Measurements from ENCODE around the gene RETREG2.

The RETREG2 gene

GRCh38 chr2:219177552-219178376 lies at the start of gene RETREG2:
Gene RETREG2, plus strand, starts transcription at chr2:219178275. Its CDS starts 78 bp downstream, at chr2:219178353.
- peak; percentile 95 for DNase-seq

- DNase-seq = peak; percentile 56
These were observed 49.7 kb upstream of the RETREG2 start for GRCh38 chr2:219128396-219128795.

- no peak for DNase-seq
These were observed 48.5 kb upstream of the RETREG2 start for GRCh38 chr2:219129589-219129988.

DNA sequence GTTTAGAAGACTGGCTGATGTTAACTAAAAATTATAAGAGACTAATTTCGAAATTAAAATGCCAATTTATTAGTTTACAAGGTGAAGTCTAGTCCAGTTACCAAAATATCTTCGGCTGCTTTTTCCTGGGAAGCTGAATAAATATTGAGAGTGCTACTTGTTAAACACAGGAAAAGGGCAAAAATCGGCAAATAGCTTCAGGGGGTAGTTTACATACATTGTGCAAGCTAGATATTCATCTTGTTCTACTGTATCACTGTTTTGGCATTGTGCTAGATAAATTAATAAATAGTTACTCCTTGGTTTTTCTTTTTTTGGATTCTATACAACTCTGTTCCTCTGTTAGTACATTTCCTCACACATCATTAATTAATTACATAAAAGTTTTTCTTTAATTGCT lies 46.7 kb upstream of the RETREG2 start:
- no peak for DNase-seq

DNA sequence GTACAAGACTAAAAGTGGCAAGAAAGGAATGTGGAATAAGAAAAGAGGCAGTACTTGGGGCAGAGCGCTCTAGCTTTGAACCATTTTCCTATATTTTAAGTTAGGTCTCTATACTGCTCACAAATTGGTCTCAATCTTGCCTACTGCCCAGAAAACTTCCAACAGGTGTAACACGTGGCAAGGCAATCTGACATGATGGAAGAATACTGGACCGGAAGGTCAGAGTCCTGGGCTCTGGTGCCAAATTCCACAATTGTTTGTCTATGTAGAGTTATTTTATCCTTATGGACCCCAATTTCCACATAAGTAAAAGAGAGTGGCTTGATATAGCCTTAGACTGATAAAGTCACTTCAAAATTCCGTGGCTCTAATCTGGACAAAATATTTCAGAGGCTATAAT lies 46.3 kb upstream of the RETREG2 start:
- DNase-seq = no peak

DNA sequence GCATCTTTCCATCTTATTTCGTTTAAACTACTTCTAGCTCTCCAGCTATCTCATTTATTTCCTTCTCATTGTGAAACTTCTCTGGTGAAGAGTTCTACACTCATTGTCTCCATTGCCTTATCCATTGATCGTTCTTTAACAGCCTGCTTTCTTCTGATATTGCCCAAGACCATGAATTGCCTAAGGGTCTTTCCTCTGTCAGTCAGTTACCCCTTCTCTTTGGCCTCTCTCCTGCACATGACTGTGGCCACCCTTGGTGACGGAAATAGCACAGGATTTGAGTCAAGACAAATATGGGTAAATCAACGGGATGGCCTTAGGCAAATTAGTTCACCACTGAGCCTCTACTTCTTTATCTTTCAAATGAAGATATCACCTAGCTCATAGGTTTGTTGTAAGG lies 44.1 kb upstream of the RETREG2 start:
- DNase-seq = peak; percentile 60

DNA sequence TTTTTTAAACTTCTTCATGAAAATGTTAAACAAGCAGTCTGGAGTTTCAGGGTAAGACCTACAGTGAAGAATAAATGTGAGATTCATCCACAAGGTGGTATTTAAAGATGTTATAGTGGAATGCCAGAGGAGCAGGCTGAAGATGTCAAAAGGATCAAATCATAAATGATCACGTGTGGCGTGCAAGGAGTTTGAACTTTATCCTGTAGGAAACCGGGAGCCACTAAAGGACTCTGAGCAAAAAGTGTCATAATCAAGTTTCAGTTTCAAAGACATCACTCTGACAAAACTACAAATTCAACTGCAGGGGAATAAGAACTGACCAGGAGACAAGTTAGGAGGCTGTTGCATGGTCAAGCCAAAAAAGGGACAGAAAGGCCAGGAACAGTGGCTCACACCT lies 37.4 kb upstream of the RETREG2 start:
- DNase-seq = no peak

GRCh38 chr2:219142329-219142728 lies 35.7 kb upstream of the RETREG2 start:
- no peak for DNase-seq

DNA sequence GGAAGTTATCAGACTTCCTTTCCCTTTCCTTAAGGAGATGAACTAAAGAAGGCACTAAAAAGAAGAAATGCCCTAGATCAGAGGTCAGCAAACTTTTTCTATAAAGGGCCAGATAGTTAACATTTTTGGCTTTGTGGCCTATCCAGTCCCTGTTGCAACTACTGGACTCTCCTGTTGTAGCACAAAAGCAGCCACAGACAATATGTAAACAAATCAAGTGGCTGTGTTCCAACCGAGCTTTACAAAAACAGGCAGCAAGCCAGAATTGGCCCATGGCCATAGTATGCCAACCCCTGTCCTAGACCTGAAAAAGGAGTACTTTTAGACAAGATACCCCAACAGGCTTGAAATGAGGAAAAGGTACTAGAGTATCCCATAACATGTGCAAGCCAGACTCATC lies 28.4 kb upstream of the RETREG2 start:
- no peak for DNase-seq

DNA sequence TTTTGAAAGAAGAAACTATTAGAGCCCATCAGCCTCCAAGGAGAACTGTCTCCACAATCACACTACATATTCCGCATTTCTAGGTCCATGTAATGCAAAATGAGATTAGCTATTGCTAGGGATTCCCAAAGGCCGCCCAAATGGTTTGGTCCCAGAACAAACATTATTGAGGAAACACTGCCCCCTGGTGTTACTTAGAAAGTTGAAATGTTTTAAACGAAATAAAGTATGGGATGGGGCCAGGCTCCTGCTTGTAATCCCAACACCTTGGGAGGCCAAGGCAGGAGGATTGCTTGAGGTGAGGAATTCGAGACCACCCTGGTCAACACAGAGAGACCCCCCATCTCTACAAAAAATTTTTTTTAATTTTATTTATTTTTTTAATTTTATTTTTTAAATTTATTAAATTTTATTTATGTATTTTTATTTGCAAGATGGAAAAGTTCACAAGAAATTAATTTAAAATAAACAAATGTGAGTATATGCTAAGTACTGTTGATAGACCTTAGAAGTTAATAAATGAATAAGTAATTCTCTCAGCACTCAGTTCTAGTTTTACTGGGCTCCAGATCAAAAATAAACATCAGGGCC lies 22.9 kb upstream of the RETREG2 start:
- DNase-seq = peak; percentile 95

DNA sequence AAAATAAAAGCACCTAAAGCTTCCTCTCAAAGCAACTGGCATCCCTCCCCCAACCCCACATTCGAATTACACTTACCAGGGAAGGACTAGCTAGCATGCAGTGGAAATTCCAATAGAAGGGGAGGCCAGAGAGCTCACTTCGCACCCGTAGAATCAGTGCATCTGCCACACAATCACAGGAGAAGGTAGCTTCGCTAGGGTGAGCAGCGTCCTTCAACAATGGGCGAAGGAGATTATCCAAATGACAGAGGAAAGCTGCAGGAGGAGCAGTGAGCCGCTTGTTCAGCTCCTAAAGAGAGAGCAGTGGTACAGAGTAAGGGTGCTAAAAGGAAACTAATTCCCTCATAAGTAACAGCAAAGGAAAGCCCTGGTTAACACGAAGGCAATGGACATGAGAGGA lies 20.7 kb upstream of the RETREG2 start:
- DNase-seq = no peak

- peak; percentile 24 for DNase-seq
These were observed 20.1 kb upstream of the RETREG2 start for GRCh38 chr2:219158025-219158424.

DNA sequence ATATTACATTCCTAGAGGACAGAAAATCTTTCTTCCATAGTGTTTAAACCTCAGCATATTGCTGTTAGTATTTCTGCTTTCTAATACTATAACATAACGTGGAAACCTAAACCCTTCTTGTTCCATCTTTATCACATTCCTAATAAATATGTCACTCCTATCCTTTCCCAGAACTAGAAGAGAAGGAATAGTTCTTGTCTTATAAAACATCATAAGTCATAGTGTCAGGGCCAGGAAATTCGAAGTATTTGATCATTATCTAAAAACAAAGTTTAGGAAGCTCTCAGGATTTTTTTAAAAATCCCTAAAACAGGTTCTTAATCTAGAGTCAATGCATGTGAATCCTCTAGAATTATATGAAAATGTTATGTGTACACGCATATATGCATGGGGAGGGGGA lies 19.5 kb upstream of the RETREG2 start:
- DNase-seq = no peak

DNA sequence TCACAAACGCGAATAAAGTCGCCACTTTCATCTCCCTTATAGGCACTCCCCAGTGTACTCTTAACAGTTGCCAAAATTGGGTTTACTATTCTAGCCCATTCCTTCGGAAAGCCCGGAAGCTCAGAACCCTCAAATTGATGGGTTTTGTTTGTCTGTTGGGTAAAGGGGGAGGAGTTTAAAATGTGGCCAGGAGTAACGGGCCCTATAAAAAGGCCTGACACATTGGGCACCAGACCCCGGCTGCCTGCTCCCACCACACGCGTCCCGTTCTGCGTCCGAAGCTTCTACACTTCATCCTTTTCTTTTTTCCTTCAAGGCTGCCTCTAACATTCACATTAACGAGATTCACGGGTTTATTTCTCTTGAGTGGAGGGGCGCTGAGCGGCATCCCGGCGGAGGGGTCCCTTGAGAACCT lies 18.3 kb upstream of the RETREG2 start:
- DNase-seq = no peak

GRCh38 chr2:219160186-219161017 lies 17.7 kb upstream of the RETREG2 start, which contains the start of gene NHEJ1:
Gene NHEJ1, minus strand, starts transcription at chr2:219160815. Its CDS starts 2,453 bp downstream, at chr2:219158362.
- DNase-seq = peak; percentile 97

DNA sequence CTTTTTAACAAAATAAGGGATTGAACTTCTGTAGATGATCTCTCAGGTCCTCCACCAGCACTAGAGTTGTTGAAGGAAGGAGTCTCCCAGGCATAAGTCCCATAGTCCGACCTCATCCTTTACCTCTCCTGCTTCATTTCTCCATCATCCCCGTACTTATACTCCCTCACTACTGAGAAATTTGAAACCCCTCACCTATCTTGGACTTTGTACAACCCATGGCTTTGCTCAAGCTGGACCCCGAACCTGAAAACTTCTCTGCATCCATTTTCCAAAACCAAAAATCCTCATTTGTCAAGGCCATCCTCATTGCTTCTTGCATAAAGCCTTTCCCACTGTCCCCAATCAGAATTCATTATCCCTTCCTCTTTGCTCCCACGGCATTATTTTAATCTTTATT lies 17.0 kb upstream of the RETREG2 start:
- DNase-seq = no peak

GRCh38 chr2:219163156-219163555 lies 14.9 kb upstream of the RETREG2 start:
- DNase-seq = no peak

- peak; percentile 32 for DNase-seq
These were observed 12.8 kb upstream of the RETREG2 start for GRCh38 chr2:219165058-219165911.

- peak; percentile 2 for DNase-seq
These were observed 10.1 kb upstream of the RETREG2 start for GRCh38 chr2:219167997-219168396.

- peak; percentile 50 for DNase-seq
These were observed 9.5 kb upstream of the RETREG2 start for GRCh38 chr2:219168526-219168925.

DNA sequence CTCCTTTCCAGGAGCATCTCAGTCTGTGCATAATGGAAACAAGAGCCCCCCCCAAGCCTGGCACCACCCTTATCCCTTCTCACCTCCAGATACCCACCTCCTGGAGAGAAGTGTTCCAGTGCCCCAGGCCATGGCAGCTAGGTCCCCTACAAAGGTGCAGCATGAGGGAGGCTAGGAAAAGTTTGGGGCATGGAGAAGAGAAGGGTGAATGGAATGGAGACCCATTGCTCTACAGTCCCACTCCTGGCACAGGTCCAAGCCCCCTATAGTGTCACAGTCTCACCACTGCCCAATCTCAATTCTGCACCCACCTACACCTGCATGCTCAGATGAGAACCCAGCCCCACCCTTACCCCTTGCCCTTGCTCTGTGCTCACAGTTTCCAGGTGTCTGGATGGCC lies 9.1 kb upstream of the RETREG2 start:
- peak; percentile 1 for DNase-seq

DNA sequence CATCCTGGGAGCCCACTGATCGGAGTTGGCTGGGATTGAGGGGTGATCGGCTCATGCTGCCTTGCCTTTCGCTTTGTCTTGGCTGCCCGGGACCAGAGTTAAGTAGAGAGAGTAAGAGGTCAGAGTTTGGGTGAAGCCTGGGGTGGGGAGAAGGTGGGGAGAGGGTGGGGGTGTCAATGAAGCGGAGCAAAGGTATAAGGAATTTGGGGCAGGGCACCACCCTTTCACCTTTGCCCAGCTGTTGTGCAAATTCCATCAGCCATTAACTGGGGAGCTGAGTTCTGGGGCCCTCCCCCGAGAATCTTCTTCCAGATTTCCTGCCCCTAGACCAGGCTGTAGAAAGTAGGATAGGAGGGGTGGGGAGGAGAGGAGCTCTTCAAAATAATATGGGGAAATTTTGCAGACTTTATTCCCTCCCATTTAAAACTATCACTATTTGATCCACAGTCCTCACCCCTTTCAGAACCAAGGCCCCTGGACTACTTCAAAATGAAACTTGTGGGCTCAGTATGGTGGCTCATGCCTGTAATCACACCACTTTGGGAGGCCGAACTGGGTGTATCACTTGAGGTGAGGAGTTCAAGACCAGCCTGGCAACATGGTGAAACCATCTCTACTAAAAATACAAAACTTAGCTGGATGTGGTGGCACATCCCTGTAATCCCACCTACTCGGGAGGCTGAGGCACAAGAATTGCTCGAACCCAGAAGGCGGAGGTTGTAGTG lies 8.0 kb upstream of the RETREG2 start, which contains the start of gene SLC23A3:
TSS of gene SLC23A3 (minus strand) at position 100 of the 725 bp plus-strand sequence. CDS start at position 55, 45 bp downstream.
- DNase-seq = peak; percentile 0
